RPMI7951 (cell line): Measurements from ENCODE around the gene MLLT1. TPM values are rescaled to one million over a fixed set of nuclear protein-coding genes. Genes with fewer than 3 reads are reported as not detected.

Experiments used
- DNase-seq: peaks from one replicate; pipeline ENCODE4 v3.0.0-alpha.2; 2012; ENCODE audit warnings: low read depth
- total RNA-seq: library from RNA; depleted of rRNA; stranded (reverse); fragments of >200 nt; shearing (Covaris generic); gene quantifications from 2 replicates; pipeline ENCODE4 v1.2.3, GENCODE V29; 2014

The MLLT1 gene
- total RNA-seq, 1 experiment from 2014 or later = 7.8 TPM

GRCh38 chr19:6274756-6275155, 5.0 kb downstream of the MLLT1 start:
- peak; percentile 27 for DNase-seq

- DNase-seq = peak; percentile 97
Observed at GRCh38 chr19:6273701-6274601, 5.8 kb downstream of the MLLT1 start.

- no peak for DNase-seq
Observed at GRCh38 chr19:6272913-6273600, 6.7 kb downstream of the MLLT1 start.

- no peak for DNase-seq
Observed at GRCh38 chr19:6272411-6272791, 7.4 kb downstream of the MLLT1 start.

- peak; percentile 84 for DNase-seq
Observed at GRCh38 chr19:6271721-6272410, 7.9 kb downstream of the MLLT1 start.

GRCh38 chr19:6271251-6271650, 8.5 kb downstream of the MLLT1 start:
- DNase-seq = no peak

GRCh38 chr19:6270822-6271221, 9.0 kb downstream of the MLLT1 start:
- DNase-seq = no peak

- DNase-seq = no peak
Observed at GRCh38 chr19:6270076-6270745, 9.6 kb downstream of the MLLT1 start.

GRCh38 chr19:6269101-6269886, 10.5 kb downstream of the MLLT1 start:
- DNase-seq = no peak

- DNase-seq = no peak
Observed at GRCh38 chr19:6268382-6268771, 11.4 kb downstream of the MLLT1 start.

GRCh38 chr19:6267552-6268381, 12.0 kb downstream of the MLLT1 start:
- no peak for DNase-seq

- DNase-seq = no peak
Observed at GRCh38 chr19:6264803-6265202, 15.0 kb downstream of the MLLT1 start.

- no peak for DNase-seq
Observed at GRCh38 chr19:6263735-6264444, 15.9 kb downstream of the MLLT1 start.

GRCh38 chr19:6263306-6263705, 16.5 kb downstream of the MLLT1 start:
- DNase-seq = no peak

- DNase-seq = no peak
Observed at GRCh38 chr19:6262519-6262918, 17.3 kb downstream of the MLLT1 start.

GRCh38 chr19:6261883-6262282, 17.9 kb downstream of the MLLT1 start:
- DNase-seq = no peak

GRCh38 chr19:6260912-6261650, 18.7 kb downstream of the MLLT1 start:
- DNase-seq = no peak

- no peak for DNase-seq
Observed at GRCh38 chr19:6260376-6260775, 19.4 kb downstream of the MLLT1 start.

- DNase-seq = no peak
Observed at GRCh38 chr19:6259312-6259861, 20.4 kb downstream of the MLLT1 start.
